Nasal cavity respiratory epithelium epithelial cell of viscerocranial mucosa (primary cell): ENCODE data around the gene CHD9. TPM values are rescaled to one million over a fixed set of nuclear protein-coding genes. Genes with fewer than 3 reads are reported as not detected.

ENCODE experiments used
- total RNA-seq: library from RNA; depleted of rRNA; stranded (reverse); fragments of >200 nt; gene quantifications from 2 replicates; pipeline ENCODE4 v1.2.3, GENCODE V29; 2014

CHD9 gene
- total RNA-seq = 65.6 and 83.8 TPM in 2 replicates

GRCh38 chr16:53054670-53055485 lies at the start of gene CHD9:
Gene CHD9, plus strand, starts transcription at chr16:53054991. Its CDS starts 101,099 bp downstream, at chr16:53156090.

GRCh38 chr16:53052519-53053501 lies 2.0 kb upstream of the CHD9 start, which contains the start of gene CHD9NB:
Gene CHD9NB, minus strand, starts transcription at chr16:53052897. Its CDS starts 8,739 bp downstream, at chr16:53044158.

Other genes starting within 250 kb of the CHD9 start
- 0.68 and 1.1 TPM in 2 replicates for gene CHD9NB, start 2.1 kb upstream of the CHD9 start, total RNA-seq